Right lobe of liver (tissue), 6 donors: ENCODE results near the gene TIA1. TPM values are rescaled to one million over a fixed set of nuclear protein-coding genes. Genes with fewer than 3 reads are reported as not detected.
"Not testable (repeated sequence)": the region's sequence is repeated elsewhere in the genome, so short reads cannot be mapped to it uniquely, and the experiment has no call there.

Experiments
- ATAC-seq, 4 donors: fragments of 200-7000 bp; cut with Tn5 transposase; one replicate each; pipeline ENCODE4 v1.9.1; 2020; ENCODE audit warnings: mild to moderate bottlenecking in 4 of 4, moderate library complexity in 4 of 4
- DNase-seq, 3 donors: peaks; one replicate each; pipeline ENCODE4 v3.0.0-alpha.2; 2020
- H3K27ac ChIP-seq, 3 donors: fragments of 200-600 bp; one replicate each; pipeline ENCODE4 v1.8.0; 2022
- H3K27me3 ChIP-seq, 2 donors: fragments of 200-600 bp; one replicate each; pipeline ENCODE4 v1.8.0; 2022
- H3K36me3 ChIP-seq, 4 donors: fragments of 200-600 bp; sonication (generic) in 1 of 4; one replicate each; pipeline versions ENCODE4 v1.5.1 to v1.8.0; 2017 to 2022; ENCODE audit warnings: control low read depth in 1 of 4
- H3K4me1 ChIP-seq, 4 donors: fragments of 200-600 bp; sonication (generic) in 1 of 4; one replicate each; pipeline versions ENCODE4 v1.5.1 to v1.8.0; 2017 to 2022; ENCODE audit warnings: control low read depth in 1 of 4
- H3K4me3 ChIP-seq, 3 donors: fragments of 200-600 bp; one replicate each; pipeline ENCODE4 v1.8.0; 2022
- H3K9me3 ChIP-seq, 4 donors: fragments of 200-600 bp; sonication (generic) in 1 of 4; one replicate each; pipeline versions ENCODE4 v1.5.1 to v1.8.0; 2017 to 2022; ENCODE audit warnings: control low read depth in 1 of 4
- CTCF ChIP-seq, 4 donors: fragments of 200-600 bp in 3 of 4; fragments of 450-650 bp in 1 of 4; IDR thresholded peaks; one replicate each; pipeline versions ENCODE4 v1.5.1 to v1.8.0; 2016 to 2022; ENCODE audit warnings: antibody characterized with exemption in 4 of 4, mild to moderate bottlenecking in 2 of 4
- POLR2A ChIP-seq: fragments of 450-650 bp; IDR thresholded peaks from one replicate; pipeline ENCODE4 v1.6.1; 2017; ENCODE audit warnings: antibody characterized with exemption, mild to moderate bottlenecking
- WGBS: methylation state at CpG from one replicate; pipeline ENCODE4 v1.1.6; 2018; ENCODE audit warnings: low coverage, low lambda C conversion rate; ENCODE audit not compliant: insufficient coverage; ENCODE audit errors: missing lambda C conversion rate; 5-methylcytosine and 5-hydroxymethylcytosine counted together
- intact Hi-C, 2 donors: fragments of 100-400 bp; cut with DNase I; formaldehyde crosslinking; loops; one replicate each; pipeline versions ENCODE4 v1.11.2 to v1.14.1; 2022
- long read RNA-seq: library from polyadenylated mRNA; unstranded; transcript quantifications from one replicate; pipeline ENCODE4 v2.0.0, GENCODE V29; 2019
- total RNA-seq, 6 experiments: library from RNA; depleted of rRNA in 2 of 6; stranded (reverse); fragments of >200 nt in 2 of 6; fragmentation: NEBNext Ultra II Directional in 3 of 6; extraction: Animal tissue kit (Norgen Biotek cat#: 25700) in 3 of 6; gene quantifications; one replicate each; pipeline versions ENCODE4 v1.1.0 to v1.2.4, GENCODE V29; 2016 to 2023
- donor health status: DM: no; HTN: yes; CAD: no.
- donor health status: DM: no; HTN: no; CAD: no.
- donor health status: DM: no; HTN: no; CAD: no.
- donor health status: DM: no; HTN: yes; CAD: no.
- donor health status: DM: no; HTN: yes; CAD: no.

Gene TIA1, protein sequence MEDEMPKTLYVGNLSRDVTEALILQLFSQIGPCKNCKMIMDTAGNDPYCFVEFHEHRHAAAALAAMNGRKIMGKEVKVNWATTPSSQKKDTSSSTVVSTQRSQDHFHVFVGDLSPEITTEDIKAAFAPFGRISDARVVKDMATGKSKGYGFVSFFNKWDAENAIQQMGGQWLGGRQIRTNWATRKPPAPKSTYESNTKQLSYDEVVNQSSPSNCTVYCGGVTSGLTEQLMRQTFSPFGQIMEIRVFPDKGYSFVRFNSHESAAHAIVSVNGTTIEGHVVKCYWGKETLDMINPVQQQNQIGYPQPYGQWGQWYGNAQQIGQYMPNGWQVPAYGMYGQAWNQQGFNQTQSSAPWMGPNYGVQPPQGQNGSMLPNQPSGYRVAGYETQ
- total RNA-seq: 10 to 100 TPM; 27.5 to 44.2 (median 35.8) TPM
- long read RNA-seq, full-length matches to known transcripts: 1 of 3 reads
- long read RNA-seq, partial matches to known transcripts: 0 of 3 reads
- long read RNA-seq, other reads (novel, unspliced or antisense): 2 of 3 reads

- peaks cover 0 to 20% (median 5%) of the 10 kb centered on the region in 4 donors for H3K4me1 ChIP-seq
- intact Hi-C loops: no loop called here
- DNase-seq: peak; percentile 98
- WGBS: 0% methylated on average over 13 of the region's 47 CpGs
- no peaks in the 10 kb centered on the region for H3K27me3 ChIP-seq
- peak within 1 kb of the TSS; percentile 93 to 96 (median 94) for H3K27ac ChIP-seq
- no peaks in the 10 kb centered on the region for H3K9me3 ChIP-seq
- TF ChIP-seq POLR2A (peak; percentile 81), CTCF (IDR thresholded peaks at IDR 0.05) (no peak)
- no peaks in the 10 kb centered on the region for H3K36me3 ChIP-seq
- ATAC-seq: peak; percentile 95 to 96 (median 96)
- H3K4me3 ChIP-seq: peak within 1 kb of the TSS; percentile 65 to 87 (median 79)
Measured at GRCh38 chr2:70248181-70248847, at the start of gene TIA1. TIA1 (minus strand) TSS chr2:70248628; CDS start chr2:70248430, 198 bp downstream.

DNA sequence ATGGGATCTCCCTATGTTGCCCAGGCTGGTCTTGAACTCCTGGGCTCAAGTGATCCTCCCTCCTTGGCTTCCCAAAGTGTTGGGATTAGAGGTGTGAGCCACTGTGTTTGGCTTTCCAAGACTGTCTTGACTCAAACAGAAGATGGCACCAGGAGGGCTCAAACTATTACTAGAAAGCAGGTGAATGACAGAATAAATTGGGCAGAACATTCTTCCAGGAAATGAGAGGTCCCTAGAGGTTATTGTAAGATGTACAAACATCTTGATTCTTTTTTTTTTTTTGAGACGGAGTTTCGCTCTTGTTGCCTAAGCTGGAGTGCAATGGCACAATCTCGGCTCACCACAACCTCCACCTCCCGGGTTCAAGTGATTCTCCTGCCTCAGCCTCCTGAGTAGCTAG lies 49.4 kb upstream of the TIA1 start:
- WGBS: no CpG with 5 or more reads among the region's 4 CpGs
- H3K9me3 ChIP-seq, DNase-seq, H3K4me1 ChIP-seq, intact Hi-C loops, ATAC-seq, H3K27me3 ChIP-seq, H3K4me3 ChIP-seq, H3K27ac ChIP-seq: not testable (repeated sequence)
- H3K36me3 ChIP-seq: peaks cover 0 to 17% (median 3%) of the 10 kb centered on the region in 4 donors

GRCh38 chr2:70283500-70284191 lies 35.2 kb upstream of the TIA1 start:
- Histone ChIP-seq H3K36me3 (peaks cover 19 to 73% (median 36%) of the 10 kb centered on the region in 4 donors), H3K4me1 (no peaks in the 10 kb centered on the region), H3K27me3 (no peaks in the 10 kb centered on the region), H3K4me3 (no peak overlapping the region), H3K27ac (no peak overlapping the region), H3K9me3 (no peaks in the 10 kb centered on the region)
- 96% methylated on average over 5 of the region's 5 CpGs for WGBS
- TF ChIP-seq CTCF (IDR thresholded peaks at IDR 0.05) (no peak), POLR2A (no peak)
- DNase-seq (no peak), ATAC-seq (no peak)
- intact Hi-C loops: no loop called here

- 87% methylated on average over 5 of the region's 5 CpGs for WGBS
- Histone ChIP-seq H3K27ac (no peak overlapping the region), H3K4me1 (no peaks in the 10 kb centered on the region), H3K9me3 (no peaks in the 10 kb centered on the region), H3K27me3 (no peaks in the 10 kb centered on the region), H3K4me3 (no peak overlapping the region), H3K36me3 (peaks cover 16 to 73% (median 31%) of the 10 kb centered on the region in 4 donors)
- DNase-seq: no peak
- intact Hi-C loops: no loop called here
- no peak for TF ChIP-seq CTCF (IDR thresholded peaks at IDR 0.05)
- TF ChIP-seq POLR2A: no peak
- ATAC-seq: no peak
Measured at GRCh38 chr2:70282439-70282838, 34.0 kb upstream of the TIA1 start.
